Ishikawa (cell line): Measurements from ENCODE around the gene HIC1.

Experiments used
- CEBPB ChIP-seq: IDR thresholded peaks from 2 replicates; pipeline ENCODE4 v1.6.1; 2012
- CREB1 ChIP-seq: IDR thresholded peaks from 2 replicates; pipeline ENCODE4 v1.6.1; 2012; ENCODE audit warnings: low read depth
- EP300 ChIP-seq: IDR thresholded peaks from 2 replicates; pipeline ENCODE4 v1.6.1; 2012; ENCODE audit warnings: borderline replicate concordance
- FOXM1 ChIP-seq: IDR thresholded peaks from 2 replicates; pipeline ENCODE4 v1.6.1; 2012; ENCODE audit warnings: low read depth, borderline replicate concordance
- MAX ChIP-seq: IDR thresholded peaks from 2 replicates; pipeline ENCODE4 v1.6.1; 2012
- RAD21 ChIP-seq: IDR thresholded peaks from 2 replicates; pipeline ENCODE4 v1.6.1; 2012; ENCODE audit warnings: low read depth
- REST ChIP-seq: IDR thresholded peaks from 2 replicates; pipeline ENCODE4 v1.6.1; 2012; ENCODE audit warnings: low read depth, mild to moderate bottlenecking
- TAF1 ChIP-seq: IDR thresholded peaks from 2 replicates; pipeline ENCODE4 v1.6.1; 2012; ENCODE audit warnings: low read depth, mild to moderate bottlenecking
- TEAD4 ChIP-seq: IDR thresholded peaks from 2 replicates; pipeline ENCODE4 v1.6.1; 2012
- USF1 ChIP-seq: IDR thresholded peaks from 2 replicates; pipeline ENCODE4 v1.6.1; 2012
- ZBTB7A ChIP-seq: IDR thresholded peaks from 2 replicates; pipeline ENCODE4 v1.6.1; 2012; ENCODE audit warnings: low read depth

GRCh38 chr17:2017274-2017941, 37.5 kb upstream of the HIC1 start:
- TF ChIP-seq CREB1 (no peak), FOXM1 (no peak), EP300 (no peak), ZBTB7A (no peak), REST (no peak), MAX (no peak), TEAD4 (no peak), RAD21 (no peak), TAF1 (no peak), CEBPB (no peak), USF1 (no peak)
